ENCODE measurements around the gene CSNK2A1.
"Not testable (repeated sequence)": the region's sequence is repeated elsewhere in the genome, so short reads cannot be mapped to it uniquely, and the experiment has no call there.

CSNK2A1 gene

DNA sequence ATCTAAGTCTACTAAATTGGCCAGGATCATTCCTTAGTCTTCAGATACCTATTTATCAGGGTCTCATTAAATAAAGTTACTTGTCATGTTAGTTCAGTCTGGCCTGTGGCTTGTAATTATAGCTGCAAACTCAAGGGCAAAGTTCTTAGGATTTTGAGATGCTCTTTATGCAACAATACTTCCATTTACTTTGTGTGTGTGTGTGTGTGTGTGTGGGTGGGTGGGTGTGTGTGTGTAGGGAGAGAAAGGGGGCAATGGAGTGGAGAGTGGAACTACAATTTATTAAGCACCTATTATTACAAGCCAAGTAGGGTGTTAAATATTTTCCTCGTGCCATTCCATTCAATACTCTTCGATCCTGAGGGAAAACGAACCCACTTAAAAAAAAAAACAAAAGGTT is 63.5 kb downstream of the CSNK2A1 start:
- DNase-seq, result no peak

DNA sequence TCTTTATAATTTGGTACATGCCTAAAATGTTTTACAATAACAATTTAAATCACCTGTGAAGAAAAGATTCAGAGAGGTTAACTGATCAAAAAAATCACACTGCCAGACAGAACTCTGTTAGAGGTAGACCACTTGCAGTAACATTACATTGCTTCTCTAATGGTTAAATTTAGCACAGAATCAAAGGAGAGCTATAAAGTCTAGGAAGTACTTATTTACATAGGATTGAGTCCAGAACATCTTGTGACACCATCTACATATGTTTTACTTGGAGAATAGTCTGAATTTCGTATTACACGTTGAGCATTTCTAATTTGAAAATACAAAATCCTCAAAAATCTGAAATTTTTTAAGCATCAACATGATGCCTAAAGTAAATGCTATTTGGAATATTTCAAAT is 64.1 kb downstream of the CSNK2A1 start:
- DNase-seq, result no peak

- no peak for DNase-seq
Observed at GRCh38 chr20:478949-479429, 64.6 kb downstream of the CSNK2A1 start.

GRCh38 chr20:478010-478948 is 65.3 kb downstream of the CSNK2A1 start:
- DNase-seq, result no peak

- DNase-seq, result not testable (repeated sequence)
Observed at GRCh38 chr20:476561-477249, 66.9 kb downstream of the CSNK2A1 start.

DNA sequence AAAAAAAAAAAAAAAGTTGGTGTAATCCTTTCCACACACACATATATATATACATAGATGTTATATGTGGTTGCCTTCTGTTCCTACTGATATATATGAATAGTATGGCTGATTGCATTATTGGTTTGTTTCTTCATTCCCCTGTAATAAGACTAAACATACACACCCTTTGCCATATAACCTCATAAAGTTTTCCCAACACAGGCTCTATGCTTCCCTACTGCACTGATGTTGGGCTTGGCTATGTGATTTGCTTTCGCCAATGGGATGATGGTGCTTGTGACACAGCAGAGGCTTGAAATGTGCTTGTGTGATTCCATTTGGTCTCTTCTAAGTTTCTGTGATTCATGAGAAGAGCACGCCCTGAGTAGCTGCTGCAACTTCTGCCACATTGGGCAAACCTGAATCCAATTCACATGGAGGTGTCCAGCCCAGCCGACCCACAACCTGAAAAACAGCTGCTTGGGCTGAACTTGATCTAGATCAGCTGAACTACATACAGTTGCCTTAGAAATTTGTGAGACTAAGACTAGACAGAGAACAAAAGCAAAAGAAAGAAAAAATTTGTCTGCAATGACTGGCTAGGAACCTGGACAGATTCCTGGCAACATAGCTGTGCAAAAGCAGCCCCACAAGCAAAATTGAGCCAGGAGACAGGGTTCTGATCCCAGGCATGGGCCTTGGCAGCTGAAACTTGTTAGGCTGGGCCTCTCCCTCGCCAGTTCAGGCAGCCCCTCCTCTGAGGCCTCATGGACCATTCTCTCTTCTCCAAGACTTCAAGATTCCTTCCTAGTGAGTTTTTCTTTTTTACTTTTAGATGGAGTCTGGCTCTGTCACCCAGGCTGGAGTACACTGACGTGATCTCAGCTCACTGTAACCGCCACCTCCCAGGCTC is 67.9 kb downstream of the CSNK2A1 start:
- DNase-seq, result no peak

DNA sequence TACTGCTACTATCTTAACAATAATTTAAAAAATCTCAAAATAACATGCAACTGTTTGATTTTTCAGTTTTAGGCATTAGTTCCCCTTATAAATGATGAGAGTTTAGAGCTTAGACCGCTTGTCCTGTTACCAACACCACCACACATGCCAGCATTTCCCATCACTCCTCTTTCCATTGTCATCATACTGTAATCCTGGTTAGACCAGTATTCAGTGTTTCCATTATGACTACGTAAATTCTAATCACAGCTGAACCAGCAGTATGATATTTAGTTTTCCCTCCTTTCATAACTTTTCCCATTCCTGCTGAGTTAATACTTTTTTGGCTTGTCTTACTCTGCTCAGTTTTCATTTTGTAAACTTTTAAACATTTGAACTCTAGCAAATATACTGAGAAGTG is 69.0 kb downstream of the CSNK2A1 start:
- DNase-seq, result no peak

DNA sequence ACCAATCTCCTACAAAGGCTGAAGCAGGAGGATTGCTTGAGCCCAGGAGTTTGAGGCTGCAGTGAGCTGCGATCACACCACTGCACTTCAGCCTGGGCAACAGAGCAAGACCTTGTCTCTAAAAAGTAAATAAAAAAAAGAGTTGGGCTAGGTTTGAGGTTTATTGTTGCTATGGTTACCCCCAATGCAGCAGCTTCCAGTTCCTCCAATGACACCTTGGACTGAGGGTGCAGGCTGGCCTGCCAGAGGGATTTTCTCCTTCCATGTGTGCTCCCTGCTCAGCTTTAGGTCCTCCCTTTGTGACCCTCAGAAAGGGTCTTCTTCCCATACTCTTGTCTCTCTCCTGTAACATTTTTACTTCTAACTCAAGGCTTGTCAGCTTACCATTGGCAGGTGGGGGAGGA is 70.7 kb downstream of the CSNK2A1 start:
- DNase-seq, result no peak

GRCh38 chr20:472137-472846 is 71.3 kb downstream of the CSNK2A1 start:
- no peak for DNase-seq

DNA sequence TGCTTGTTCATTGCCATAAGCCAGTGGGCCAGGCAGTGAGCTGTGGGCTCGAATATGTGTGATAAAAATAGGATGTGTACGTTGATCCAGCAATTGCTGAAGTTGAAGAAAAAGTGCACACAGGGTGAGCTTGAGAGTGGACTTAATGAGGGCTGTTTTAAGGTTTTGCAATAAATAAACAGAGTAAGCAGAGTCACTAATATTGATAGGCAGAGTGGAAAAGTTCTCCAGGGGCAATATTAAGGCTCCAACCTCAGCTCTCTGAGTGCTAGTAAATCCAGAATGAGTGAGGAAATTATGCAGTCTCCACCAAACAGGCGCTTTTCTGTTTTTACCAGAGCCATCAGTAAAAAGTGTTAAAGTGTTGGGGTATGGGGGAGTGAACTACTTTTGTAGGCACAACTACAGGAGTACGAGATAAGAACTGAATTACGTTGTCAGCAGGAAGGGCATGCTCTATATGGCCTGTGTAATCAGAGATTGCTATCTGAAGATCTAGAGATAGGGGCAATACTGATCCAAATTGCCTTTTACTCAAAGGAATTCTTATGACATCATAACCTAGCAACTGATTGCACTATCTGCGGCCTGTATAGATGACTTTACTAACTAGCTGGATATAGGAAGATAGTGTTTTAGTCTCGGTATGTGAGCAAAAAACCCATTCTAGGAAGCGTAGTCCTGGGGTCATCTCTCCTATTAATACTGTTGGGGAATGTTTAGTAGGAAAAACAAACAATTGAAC is 73.7 kb downstream of the CSNK2A1 start:
- no peak for DNase-seq

GRCh38 chr20:467755-468154 is 75.8 kb downstream of the CSNK2A1 start:
- DNase-seq, result no peak

DNA sequence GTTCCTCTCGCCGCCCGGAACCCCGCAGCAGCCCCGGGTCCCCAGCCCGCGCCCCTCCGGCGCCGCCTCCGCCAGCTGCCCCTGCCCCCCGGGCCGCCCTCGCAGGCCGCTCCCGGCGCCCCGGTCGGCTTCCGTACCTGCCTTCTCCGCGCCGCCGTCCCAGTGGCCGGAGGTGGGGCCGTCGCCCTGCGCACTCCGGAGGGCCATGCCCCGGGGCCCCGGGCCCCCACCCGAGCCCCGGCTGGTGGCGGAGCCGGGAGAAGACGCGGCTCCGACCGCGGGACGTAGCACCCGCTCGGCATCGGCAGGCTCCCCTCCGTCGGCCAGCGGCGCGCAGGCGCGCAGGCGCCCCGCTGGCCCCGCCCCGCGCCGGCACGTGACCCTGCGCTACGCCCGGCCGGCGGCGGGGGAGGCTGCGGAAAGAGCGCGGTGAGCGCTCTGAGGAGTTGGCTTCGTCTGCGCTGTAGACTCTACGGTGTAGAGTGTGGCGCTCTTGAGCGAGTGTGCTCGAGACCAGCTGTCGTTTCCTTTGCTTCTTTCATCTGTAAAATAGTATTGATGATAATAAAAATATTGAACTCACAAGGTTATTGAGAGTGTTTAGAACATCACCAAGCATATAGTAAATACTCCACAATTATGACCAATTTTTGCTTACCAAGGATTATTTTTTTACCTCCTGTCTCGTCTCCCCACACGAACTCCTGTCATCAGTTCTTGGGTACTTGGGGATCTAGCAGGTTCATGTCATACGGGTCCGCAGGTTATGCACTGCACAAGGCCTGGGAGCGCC is 81.2 kb downstream of the CSNK2A1 start, which contains the start of gene TBC1D20:
Gene TBC1D20, minus strand, starts transcription at position 335 of the 793 bp plus-strand sequence. Its CDS starts 128 bp downstream, at position 207.
- no peak for DNase-seq

- no peak for DNase-seq
Observed at GRCh38 chr20:461254-462198, 82.1 kb downstream of the CSNK2A1 start.

DNA sequence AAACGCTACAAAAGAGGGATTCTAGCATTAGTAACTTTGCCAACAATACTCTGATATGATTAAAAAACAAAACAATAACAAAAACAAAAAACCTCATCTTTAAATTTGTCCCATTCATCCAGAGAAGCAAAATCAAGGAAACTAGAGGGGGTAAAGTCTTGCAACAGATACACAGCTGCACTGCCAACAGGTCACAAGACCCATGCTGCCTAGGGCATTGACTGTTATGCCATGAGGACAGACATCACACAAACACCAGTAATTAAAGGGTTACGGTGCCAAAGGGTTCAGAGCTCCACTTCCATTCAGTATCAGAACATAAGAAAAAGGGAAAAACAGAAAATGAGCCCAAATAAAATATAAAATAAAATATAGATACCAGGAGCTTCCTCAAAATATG is 82.9 kb downstream of the CSNK2A1 start:
- DNase-seq, result no peak

- no peak for DNase-seq
Observed at GRCh38 chr20:460180-460579, 83.4 kb downstream of the CSNK2A1 start.

DNA sequence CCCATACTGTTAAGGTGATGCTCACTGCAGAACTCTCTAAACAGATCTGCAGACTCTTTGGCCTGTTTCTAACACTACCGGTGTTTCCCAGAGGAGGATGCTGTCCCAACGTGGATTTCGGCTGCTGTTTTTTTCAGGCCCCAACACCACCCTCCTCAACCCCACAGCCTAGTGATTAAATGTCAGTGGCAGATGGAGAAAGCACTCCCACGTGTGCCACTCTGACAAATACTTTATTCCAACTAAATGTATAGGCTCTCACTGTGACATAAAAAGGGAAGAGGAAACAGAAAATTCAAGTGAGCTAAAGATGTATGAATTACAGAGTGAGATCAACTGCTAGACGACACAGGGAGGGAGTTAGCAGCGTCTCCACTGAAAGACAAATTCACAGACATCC is 84.8 kb downstream of the CSNK2A1 start:
- no peak for DNase-seq

- no peak for DNase-seq
Observed at GRCh38 chr20:454951-455350, 88.6 kb downstream of the CSNK2A1 start.

- not testable (repeated sequence) for DNase-seq
Observed at GRCh38 chr20:452021-452420, 91.6 kb downstream of the CSNK2A1 start.

Measured in cortex of kidney (tissue), 1 donor.